ENCODE results near the gene KATNIP.
A peak's percentile ranks its signal among the peaks of the same experiment; 100 is the strongest.

The KATNIP gene

GRCh38 chr16:27549746-27550581 is at the start of gene KATNIP, which contains the start of gene GTF3C1:
TSS of gene KATNIP (plus strand) at chr16:27550144. CDS start at chr16:27550171, 27 bp downstream.
TSS of gene GTF3C1 (minus strand) at chr16:27549913. CDS start at chr16:27549890, 23 bp downstream.
- peak; percentile 100 for DNase-seq

GRCh38 chr16:27500801-27501200 is 49.1 kb upstream of the KATNIP start:
- DNase-seq: no peak

GRCh38 chr16:27503662-27504061 is 46.3 kb upstream of the KATNIP start:
- no peak for DNase-seq

- no peak for DNase-seq
These were observed 44.4 kb upstream of the KATNIP start for GRCh38 chr16:27505297-27506236.

GRCh38 chr16:27506771-27507170 is 43.2 kb upstream of the KATNIP start:
- DNase-seq: no peak

GRCh38 chr16:27508476-27508875 is 41.5 kb upstream of the KATNIP start:
- DNase-seq: no peak

- no peak for DNase-seq
These were observed 38.1 kb upstream of the KATNIP start for GRCh38 chr16:27511657-27512448.

GRCh38 chr16:27514806-27515205 is 35.1 kb upstream of the KATNIP start:
- no peak for DNase-seq

GRCh38 chr16:27515874-27516353 is 34.0 kb upstream of the KATNIP start:
- peak; percentile 14 for DNase-seq

- no peak for DNase-seq
These were observed 33.6 kb upstream of the KATNIP start for GRCh38 chr16:27516365-27516764.

GRCh38 chr16:27517664-27518063 is 32.3 kb upstream of the KATNIP start:
- no peak for DNase-seq

- no peak for DNase-seq
These were observed 31.7 kb upstream of the KATNIP start for GRCh38 chr16:27518226-27518625.

- DNase-seq: no peak
These were observed 28.8 kb upstream of the KATNIP start for GRCh38 chr16:27520982-27521673.

GRCh38 chr16:27522173-27522707 is 27.7 kb upstream of the KATNIP start:
- no peak for DNase-seq

- no peak for DNase-seq
These were observed 23.8 kb upstream of the KATNIP start for GRCh38 chr16:27526180-27526579.

GRCh38 chr16:27528294-27528693 is 21.6 kb upstream of the KATNIP start:
- no peak for DNase-seq

GRCh38 chr16:27529962-27530361 is 20.0 kb upstream of the KATNIP start:
- no peak for DNase-seq

- no peak for DNase-seq
These were observed 18.8 kb upstream of the KATNIP start for GRCh38 chr16:27531186-27531585.

- no peak for DNase-seq
These were observed 17.8 kb upstream of the KATNIP start for GRCh38 chr16:27531826-27532800.

- no peak for DNase-seq
These were observed 15.7 kb upstream of the KATNIP start for GRCh38 chr16:27534256-27534655.

Measured in stimulated activated CD4-positive, alpha-beta T cell treated with anti-CD3 and anti-CD28 coated beads, Interleukin-12 subunit alpha, Interleukin-12 subunit beta, amount 100 ng/mL, for 4 hours (primary cell).